ENCODE data around the gene ARMC6.

Gene ARMC6

GRCh38 chr19:19077103-19077502 lies 43.7 kb downstream of the ARMC6 start:
- TF ChIP-seq CTCF (IDR thresholded peaks at IDR 0.05): no peak
- Histone ChIP-seq H3K36me3 (peaks cover 0 to 24% (median 12%) of the 10 kb centered on the region in 3 donors), H3K4me3 (no peak overlapping the region), H3K27me3 (no peaks in the 10 kb centered on the region), H3K9me3 (no peaks in the 10 kb centered on the region), H3K4me1 (peaks cover 0 to 10% (median 7%) of the 10 kb centered on the region in 4 donors), H3K27ac (no peak overlapping the region)
- DNase-seq: no peak
- intact Hi-C loops (cut with DNase I; ENCODE audit: low total_unique reads): no loop called here

GRCh38 chr19:19078801-19079200 lies 45.4 kb downstream of the ARMC6 start:
- intact Hi-C loops (cut with DNase I; ENCODE audit: low total_unique reads): no loop called here
- no peaks in the 10 kb centered on the region for H3K9me3 ChIP-seq
- no peak overlapping the region for H3K4me3 ChIP-seq
- H3K27ac ChIP-seq: no peak overlapping the region
- DNase-seq: no peak
- no peak for TF ChIP-seq CTCF (IDR thresholded peaks at IDR 0.05)
- H3K4me1 ChIP-seq: peaks cover 0 to 16% (median 8%) of the 10 kb centered on the region in 4 donors
- H3K36me3 ChIP-seq: peaks cover 0 to 31% (median 20%) of the 10 kb centered on the region in 3 donors
- H3K27me3 ChIP-seq: no peaks in the 10 kb centered on the region

- Histone ChIP-seq H3K36me3 (peaks cover 0 to 34% (median 20%) of the 10 kb centered on the region in 3 donors), H3K4me3 (no peak overlapping the region), H3K9me3 (no peaks in the 10 kb centered on the region), H3K27me3 (no peaks in the 10 kb centered on the region), H3K27ac (no peak overlapping the region), H3K4me1 (peaks cover 0 to 16% (median 8%) of the 10 kb centered on the region in 4 donors)
- no peak for DNase-seq
- TF ChIP-seq CTCF (IDR thresholded peaks at IDR 0.05): no peak
- intact Hi-C loops (cut with DNase I; ENCODE audit: low total_unique reads): no loop called here
Measured at GRCh38 chr19:19079571-19079970, 46.2 kb downstream of the ARMC6 start.

GRCh38 chr19:19081642-19082151 lies 48.3 kb downstream of the ARMC6 start:
- no peak for TF ChIP-seq CTCF (IDR thresholded peaks at IDR 0.05)
- no peaks in the 10 kb centered on the region for H3K27me3 ChIP-seq
- H3K9me3 ChIP-seq: no peaks in the 10 kb centered on the region
- H3K4me3 ChIP-seq: no peak overlapping the region
- H3K4me1 ChIP-seq: peaks cover 0 to 16% (median 8%) of the 10 kb centered on the region in 4 donors
- DNase-seq: peak in 1 of 2 donors; percentile 84
- peaks cover 0 to 26% (median 12%) of the 10 kb centered on the region in 3 donors for H3K36me3 ChIP-seq
- intact Hi-C loops (cut with DNase I; ENCODE audit: low total_unique reads): no loop called here
- peak overlapping the region; percentile 6 to 12 for H3K27ac ChIP-seq

GRCh38 chr19:19083413-19084178 lies 50.2 kb downstream of the ARMC6 start:
- H3K4me3 ChIP-seq: no peak overlapping the region
- no peak overlapping the region for H3K27ac ChIP-seq
- intact Hi-C loops (cut with DNase I; ENCODE audit: low total_unique reads): no loop called here
- peaks cover 0 to 16% (median 8%) of the 10 kb centered on the region in 4 donors for H3K4me1 ChIP-seq
- H3K9me3 ChIP-seq: no peaks in the 10 kb centered on the region
- H3K27me3 ChIP-seq: no peaks in the 10 kb centered on the region
- H3K36me3 ChIP-seq: peaks cover 0 to 17% (median 8%) of the 10 kb centered on the region in 3 donors
- TF ChIP-seq CTCF (IDR thresholded peaks at IDR 0.05): no peak
- no peak for DNase-seq

Measured in tibial artery (tissue), 4 donors.